Panc1 (cell line): ENCODE data around the gene UBL4A. TPM values are rescaled to one million over a fixed set of nuclear protein-coding genes. Genes with fewer than 3 reads are reported as not detected.

Experiments used
- ATAC-seq: fragments of 200-7000 bp; cut with Tn5 transposase; 2 replicates; pipeline ENCODE4 v1.9.1; 2020; ENCODE audit warnings: mild to moderate bottlenecking, moderate library complexity
- BruUV-seq: library from RNA; stranded (reverse); fragments of 400-500 nt; replicated peaks from 2 replicates; lab custom pipeline; 2021; lab: Mats Ljungman, UMichigan
- CTCF ChIA-PET: fragments of 300-600 bp; sonication (Branson Sonifier 250); formaldehyde crosslinking; loops from one replicate; lab custom pipeline; 2022; ENCODE audit warnings: antibody characterized with exemption; lab: Charles Lee
- POLR2A ChIA-PET: fragments of 300-600 bp; sonication (Branson Sonifier 250); formaldehyde crosslinking; loops from one replicate; lab custom pipeline; 2022; ENCODE audit warnings: antibody characterized with exemption; lab: Charles Lee
- DNase-seq: peaks from one replicate; pipeline ENCODE4 v3.0.0-alpha.2; 2010; ENCODE audit warnings: low read depth, low spot score
- H3K27ac ChIP-seq: 2 replicates; pipeline ENCODE4 v1.5.1; 2011; ENCODE audit warnings: mild to moderate bottlenecking, low read length, inconsistent platforms
- H3K27me3 ChIP-seq: fragments of 200-500 bp; sonication (Bioruptor generic); 2 replicates; pipeline ENCODE4 v1.6.0; 2014; ENCODE audit warnings: low read length, inconsistent platforms; ENCODE audit not compliant: control insufficient read depth, insufficient read depth
- H3K36me3 ChIP-seq: fragments of 200-500 bp; sonication (Bioruptor generic); 2 replicates; pipeline ENCODE4 v1.5.1; 2014; ENCODE audit warnings: inconsistent platforms, mild to moderate bottlenecking, low read length, moderate library complexity; ENCODE audit not compliant: control insufficient read depth, insufficient read depth
- H3K4me1 ChIP-seq: 2 replicates; pipeline ENCODE4 v1.5.1; 2011; ENCODE audit warnings: inconsistent platforms, mild to moderate bottlenecking, low read length, moderate library complexity; ENCODE audit not compliant: control insufficient read depth, insufficient read depth
- H3K4me3 ChIP-seq, 2 experiments: 2 replicates each; pipeline ENCODE4 v1.5.1; 2011 to 2012; ENCODE audit warnings: low read depth in 2 of 2, low read length in 2 of 2, mild to moderate bottlenecking in 2 of 2, inconsistent platforms in 1 of 2, moderate library complexity in 1 of 2
- H3K9me3 ChIP-seq: fragments of 200-500 bp; sonication (Bioruptor generic); 2 replicates; pipeline ENCODE4 v1.5.1; 2014; ENCODE audit warnings: low read depth, mild to moderate bottlenecking, inconsistent platforms, low read length, moderate library complexity; ENCODE audit not compliant: control insufficient read depth, insufficient read depth
- CTCF ChIP-seq: fragments of 450-650 bp; IDR thresholded peaks from 2 replicates; pipeline ENCODE4 v1.5.1; 2017; ENCODE audit warnings: mild to moderate bottlenecking
- POLR2AphosphoS5 ChIP-seq: IDR thresholded peaks from 2 replicates; pipeline ENCODE4 v1.6.1; 2012; ENCODE audit warnings: mild to moderate bottlenecking, low read depth, low read length, moderate library complexity
- REST ChIP-seq, 2 experiments: IDR thresholded peaks; 2 replicates each; pipeline ENCODE4 v1.6.1; 2011 to 2012; ENCODE audit warnings: low read depth in 2 of 2, control low read depth in 1 of 2, low read length in 1 of 2, mild to moderate bottlenecking in 1 of 2, moderate library complexity in 1 of 2; ENCODE audit not compliant: insufficient read depth in 1 of 2
- SIN3A ChIP-seq: IDR thresholded peaks from 2 replicates; pipeline ENCODE4 v1.6.1; 2012; ENCODE audit warnings: low read depth, mild to moderate bottlenecking, low read length, moderate library complexity, borderline replicate concordance; ENCODE audit not compliant: insufficient read depth
- TCF7L2 ChIP-seq: IDR thresholded peaks from 2 replicates; pipeline ENCODE4 v1.6.1; 2011; ENCODE audit warnings: mild to moderate bottlenecking, low read depth, low read length, inconsistent platforms
- in situ Hi-C: cut with HindIII; loops from 2 replicates; pipeline ENCODE4 v1.10.0; 2016; ENCODE audit warnings: low sequenced_read_pairs, low pct_unique_long_range_greater_than_20kb
- intact Hi-C: fragments of 100-400 bp; cut with micrococcal nuclease; formaldehyde crosslinking; loops from one replicate; pipeline ENCODE4 v1.10.0; 2022; ENCODE audit not compliant: unreplicated experiment
- total RNA-seq: library from RNA; stranded (reverse); gene quantifications from one replicate; pipeline ENCODE4 v1.2.1, GENCODE V29; 2021; ENCODE audit not compliant: unreplicated experiment

Gene UBL4A
- total RNA-seq, 1 experiment from 2014 or later: 65.4 TPM

- H3K4me3 ChIP-seq: no peak overlapping the region
- no peak for DNase-seq
- no peaks in the 10 kb centered on the region for H3K27me3 ChIP-seq
- ATAC-seq: no peak
- POLR2A ChIA-PET: no interaction called here
- CTCF ChIA-PET: no interaction called here
- BruUV-seq: no TSS peak
- H3K36me3 ChIP-seq: no peaks in the 10 kb centered on the region
- TF ChIP-seq POLR2AphosphoS5: no peak
- no peak for TF ChIP-seq REST (IDR thresholded peaks at IDR 0.05; ENCODE audit: insufficient read depth in 1 of 2, low read depth in 2 of 2, low read length in 1 of 2)
- TF ChIP-seq SIN3A: no peak
- no peak for TF ChIP-seq TCF7L2
- no peak for TF ChIP-seq CTCF
- H3K9me3 ChIP-seq: no peaks in the 10 kb centered on the region
- intact Hi-C loops (no loop called here), in situ Hi-C loops (no loop called here)
- H3K27ac ChIP-seq: no peak overlapping the region
- H3K4me1 ChIP-seq: peaks cover 5% of the 10 kb centered on the region
Observed at GRCh38 chrX:154462396-154462795, 24.0 kb downstream of the UBL4A start.

GRCh38 chrX:154460326-154460725 is 26.1 kb downstream of the UBL4A start:
- DNase-seq (no peak), ATAC-seq (no peak)
- in situ Hi-C loops (no loop called here), intact Hi-C loops (no loop called here)
- no peaks in the 10 kb centered on the region for H3K27me3 ChIP-seq
- CTCF ChIA-PET: interaction anchor here (0.8 kb wide), 1 partner anchor 48 kb away, joined by 4 read pairs; no protein-coding TSS in a partner anchor
- H3K4me1 ChIP-seq: peaks cover 5% of the 10 kb centered on the region
- no TSS peak for BruUV-seq
- H3K9me3 ChIP-seq: no peaks in the 10 kb centered on the region
- no peaks in the 10 kb centered on the region for H3K36me3 ChIP-seq
- no peak overlapping the region for H3K27ac ChIP-seq
- no peak for TF ChIP-seq SIN3A
- TF ChIP-seq CTCF: no peak
- TF ChIP-seq REST (IDR thresholded peaks at IDR 0.05; ENCODE audit: insufficient read depth in 1 of 2, low read depth in 2 of 2, low read length in 1 of 2): no peak
- TF ChIP-seq POLR2AphosphoS5: no peak
- TF ChIP-seq TCF7L2: no peak
- POLR2A ChIA-PET: no interaction called here
- no peak overlapping the region for H3K4me3 ChIP-seq
